HG02885 (cell line): ENCODE data around the gene PLEKHH2.

ENCODE experiments used
- ATAC-seq: cut with Tn5 transposase; IDR thresholded peaks from one replicate; pipeline ENCODE4 v1.9.1; 2021; ENCODE audit warnings: mild to moderate bottlenecking; ENCODE audit not compliant: unreplicated experiment, poor library complexity

The PLEKHH2 gene

DNA sequence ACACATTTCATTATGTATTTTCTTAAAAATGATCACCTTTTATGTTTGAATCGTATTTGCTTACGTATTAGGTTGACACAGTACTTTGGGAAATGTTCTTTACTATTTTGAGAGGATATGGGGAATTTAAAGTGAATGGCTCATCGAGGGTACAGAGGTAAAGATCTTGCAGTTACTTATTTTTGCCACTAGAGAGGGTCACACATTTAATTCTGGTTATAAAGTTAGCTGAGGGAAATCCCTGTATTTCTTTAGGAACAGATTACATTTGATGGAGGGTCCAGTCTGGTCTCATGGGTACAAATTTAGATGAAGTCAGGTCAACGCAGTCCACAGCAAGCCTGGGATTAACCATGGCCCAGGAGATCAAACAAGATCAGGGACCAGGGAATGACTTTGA lies 161.2 kb downstream of the PLEKHH2 start:
- no peak for ATAC-seq

DNA sequence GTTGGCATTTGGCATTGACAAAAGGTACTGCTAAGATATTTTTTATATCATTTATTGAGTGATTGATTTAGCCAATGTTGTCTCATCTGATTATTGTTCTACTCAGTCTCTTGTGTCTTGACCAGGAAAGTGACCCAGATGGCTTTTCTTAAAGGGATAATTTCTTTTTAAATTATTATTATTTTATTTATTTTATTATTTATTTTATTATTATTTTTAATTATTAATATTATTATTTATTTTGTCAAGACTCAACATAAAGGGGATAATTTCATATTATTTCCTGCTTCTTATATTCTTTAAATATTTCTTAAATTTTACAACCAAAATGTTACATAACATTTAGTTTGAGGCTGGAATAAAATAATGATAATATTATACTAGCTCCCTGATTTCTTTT lies 163.8 kb downstream of the PLEKHH2 start:
- ATAC-seq = no peak

DNA sequence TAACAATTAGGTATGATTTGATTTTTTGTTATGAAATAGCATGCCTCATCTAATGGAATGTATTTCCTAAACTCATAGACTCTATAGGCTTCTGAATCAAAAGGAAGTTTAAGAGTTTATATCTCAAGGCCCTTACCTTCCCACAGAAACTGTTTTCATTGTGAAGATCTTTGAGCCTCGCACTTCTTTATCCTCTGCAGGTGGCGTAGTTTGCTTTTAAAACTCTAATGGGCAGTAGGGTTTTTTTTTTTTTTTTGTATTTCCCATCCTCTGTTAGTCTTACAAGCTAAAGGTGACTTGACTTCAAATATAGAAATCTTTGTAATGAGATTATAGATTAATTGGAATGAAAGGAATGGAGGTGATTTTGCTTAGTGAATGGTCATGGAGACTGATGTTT lies 165.1 kb downstream of the PLEKHH2 start:
- no peak for ATAC-seq

DNA sequence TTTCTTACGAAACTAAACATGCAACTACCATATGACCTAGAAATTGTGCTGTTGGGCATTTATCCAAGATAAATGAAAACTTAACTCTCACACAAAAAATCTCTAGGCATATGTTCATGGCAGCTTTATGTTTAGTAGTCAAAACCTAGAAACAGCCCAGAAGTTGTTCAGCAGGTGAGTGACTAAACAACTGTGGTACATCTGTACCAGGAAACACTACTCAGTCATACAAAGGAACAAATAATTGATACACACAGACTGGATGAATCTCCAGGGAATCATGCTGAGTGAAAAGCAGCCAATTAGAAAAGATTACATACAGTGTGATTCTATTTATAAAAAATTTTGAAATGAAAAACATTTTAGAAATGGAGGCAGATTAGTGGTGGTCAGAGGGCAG lies 166.1 kb downstream of the PLEKHH2 start:
- ATAC-seq = no peak

DNA sequence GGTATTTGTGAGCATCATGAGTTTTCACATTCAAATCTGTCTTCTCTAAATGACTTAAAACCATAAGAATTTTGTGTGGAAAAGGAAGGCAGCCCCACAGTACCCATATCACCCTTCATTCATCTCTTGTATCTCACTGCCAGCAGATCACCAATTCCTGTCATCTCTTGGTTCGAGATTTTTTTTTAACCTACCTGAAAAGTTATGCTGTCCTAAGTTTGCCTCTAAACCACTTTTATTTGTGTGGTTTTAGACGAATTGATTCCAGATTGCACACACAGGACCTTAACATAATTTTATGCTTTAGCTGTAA lies 169.6 kb downstream of the PLEKHH2 start:
- no peak for ATAC-seq

DNA sequence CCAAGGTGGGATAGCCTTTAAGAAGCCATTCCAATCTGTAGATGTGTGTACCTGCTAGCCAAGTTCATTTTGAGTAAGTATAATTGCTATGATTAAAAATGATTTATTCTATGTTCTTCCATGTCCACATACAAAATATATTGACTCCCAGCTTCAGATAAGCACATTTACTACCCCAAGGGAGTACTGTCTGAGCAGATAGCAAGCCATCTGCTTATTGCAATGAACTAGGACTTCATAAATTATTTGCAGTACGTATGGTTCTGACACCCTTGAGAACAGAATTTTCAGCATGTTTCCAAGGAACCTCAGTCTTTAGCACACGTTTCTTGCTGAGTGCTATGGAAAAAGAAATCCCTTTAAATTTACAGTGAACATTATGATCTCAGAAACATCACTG lies 173.4 kb downstream of the PLEKHH2 start:
- ATAC-seq = no peak

DNA sequence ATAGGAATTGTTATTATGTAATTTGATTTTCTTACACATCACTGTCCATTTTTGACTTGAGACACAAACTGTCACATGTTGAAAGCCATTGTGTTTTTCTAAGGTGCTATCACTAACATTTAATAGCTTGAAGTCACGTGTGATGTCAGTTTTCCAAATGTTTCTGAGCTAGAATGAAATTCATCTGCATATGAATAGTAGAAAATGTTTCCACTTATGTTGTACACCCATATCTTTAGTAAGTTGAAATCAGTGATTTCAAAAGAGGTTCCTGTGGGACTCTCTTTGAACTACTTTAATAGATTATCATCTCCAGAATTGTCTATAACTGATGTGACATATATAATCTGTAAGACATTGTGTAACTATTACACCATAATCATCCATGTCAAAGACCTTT lies 173.8 kb downstream of the PLEKHH2 start:
- no peak for ATAC-seq

DNA sequence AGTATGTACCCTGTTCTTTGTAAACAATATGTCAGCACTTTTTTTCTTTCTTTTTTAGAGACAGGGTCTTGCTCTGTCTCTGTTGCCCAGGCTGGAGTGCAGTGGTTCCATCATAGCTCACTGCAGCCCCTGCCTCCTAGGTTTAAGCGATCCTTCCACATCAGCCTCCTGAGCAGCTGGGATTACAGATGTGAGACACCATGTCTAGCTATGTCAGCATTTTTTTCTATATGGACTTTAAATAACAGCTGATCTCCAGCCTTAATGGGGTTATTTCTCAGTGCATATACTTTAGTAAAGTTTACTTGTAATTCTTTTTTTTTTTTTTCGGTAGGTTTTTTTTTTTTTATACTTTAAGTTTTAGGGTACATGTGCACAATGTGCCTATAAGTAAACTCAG lies 174.9 kb downstream of the PLEKHH2 start:
- ATAC-seq = no peak

DNA sequence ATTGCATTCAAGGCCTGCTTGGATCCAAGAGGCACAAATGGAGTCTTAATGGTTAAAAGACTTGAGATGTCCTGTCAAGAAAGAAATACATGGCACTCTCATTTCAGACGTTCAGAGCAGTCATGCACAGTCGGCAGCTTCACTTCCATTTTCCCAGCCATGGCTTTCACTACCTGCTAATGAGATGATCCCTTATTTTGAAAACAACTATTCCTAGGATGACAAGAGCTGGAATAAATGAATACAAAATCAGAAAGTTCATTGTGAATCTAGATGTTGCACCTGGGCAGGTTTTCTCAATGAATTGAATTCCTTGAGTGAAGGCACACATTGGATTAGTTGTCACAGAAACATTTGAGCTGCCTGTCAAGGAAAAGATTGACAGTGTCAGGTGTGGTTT lies 175.9 kb downstream of the PLEKHH2 start:
- no peak for ATAC-seq

DNA sequence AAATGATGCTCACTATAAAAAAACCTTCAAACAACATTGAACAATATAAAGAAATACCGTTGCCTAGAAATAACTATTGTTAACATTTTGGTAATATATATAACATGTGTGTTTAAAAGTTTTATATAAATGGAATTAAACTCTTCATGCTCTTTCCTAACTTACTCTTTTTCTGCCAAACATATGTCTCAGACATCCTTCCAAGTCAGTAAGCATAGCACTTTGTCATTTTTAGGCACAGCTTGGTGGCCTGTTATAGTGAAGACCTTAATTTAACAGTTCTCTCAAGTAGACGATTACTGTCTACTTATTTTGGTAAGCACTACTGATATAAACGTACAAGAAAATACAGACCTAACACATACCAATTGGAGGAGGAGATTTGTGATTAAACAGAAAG lies 177.7 kb downstream of the PLEKHH2 start:
- ATAC-seq = no peak
